ENCODE data around the gene HIC2.
"Not testable (repeated sequence)": the region's sequence is repeated elsewhere in the genome, so short reads cannot be mapped to it uniquely, and the experiment has no call there.

GRCh38 chr22:21473664-21474063 is 56.5 kb downstream of the HIC2 start:
- not testable (repeated sequence) for TF ChIP-seq POLR2A (IDR thresholded peaks at IDR 0.05)
- TF ChIP-seq, protein P1, sequence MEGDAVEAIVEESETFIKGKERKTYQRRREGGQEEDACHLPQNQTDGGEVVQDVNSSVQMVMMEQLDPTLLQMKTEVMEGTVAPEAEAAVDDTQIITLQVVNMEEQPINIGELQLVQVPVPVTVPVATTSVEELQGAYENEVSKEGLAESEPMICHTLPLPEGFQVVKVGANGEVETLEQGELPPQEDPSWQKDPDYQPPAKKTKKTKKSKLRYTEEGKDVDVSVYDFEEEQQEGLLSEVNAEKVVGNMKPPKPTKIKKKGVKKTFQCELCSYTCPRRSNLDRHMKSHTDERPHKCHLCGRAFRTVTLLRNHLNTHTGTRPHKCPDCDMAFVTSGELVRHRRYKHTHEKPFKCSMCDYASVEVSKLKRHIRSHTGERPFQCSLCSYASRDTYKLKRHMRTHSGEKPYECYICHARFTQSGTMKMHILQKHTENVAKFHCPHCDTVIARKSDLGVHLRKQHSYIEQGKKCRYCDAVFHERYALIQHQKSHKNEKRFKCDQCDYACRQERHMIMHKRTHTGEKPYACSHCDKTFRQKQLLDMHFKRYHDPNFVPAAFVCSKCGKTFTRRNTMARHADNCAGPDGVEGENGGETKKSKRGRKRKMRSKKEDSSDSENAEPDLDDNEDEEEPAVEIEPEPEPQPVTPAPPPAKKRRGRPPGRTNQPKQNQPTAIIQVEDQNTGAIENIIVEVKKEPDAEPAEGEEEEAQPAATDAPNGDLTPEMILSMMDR (IDR thresholded peaks at IDR 0.05): not testable (repeated sequence)
